Loucy (cell line): ENCODE data around the gene EEF1A2.

ENCODE experiments used
- EZH2phosphoT487 ChIP-seq: fragments of 200-600 bp; IDR thresholded peaks from 2 replicates; pipeline ENCODE4 v1.6.1; 2018; ENCODE audit warnings: antibody characterized with exemption, mild to moderate bottlenecking, moderate library complexity, borderline replicate concordance
- TF ChIP-seq, protein P1 (sequence below): fragments of 200-600 bp; sonication (generic); conservative IDR thresholded peaks from 2 replicates; pipeline ENCODE4 v1.5.1; 2014; ENCODE audit warnings: mild to moderate bottlenecking, antibody characterized with exemption, low read length

DNA sequence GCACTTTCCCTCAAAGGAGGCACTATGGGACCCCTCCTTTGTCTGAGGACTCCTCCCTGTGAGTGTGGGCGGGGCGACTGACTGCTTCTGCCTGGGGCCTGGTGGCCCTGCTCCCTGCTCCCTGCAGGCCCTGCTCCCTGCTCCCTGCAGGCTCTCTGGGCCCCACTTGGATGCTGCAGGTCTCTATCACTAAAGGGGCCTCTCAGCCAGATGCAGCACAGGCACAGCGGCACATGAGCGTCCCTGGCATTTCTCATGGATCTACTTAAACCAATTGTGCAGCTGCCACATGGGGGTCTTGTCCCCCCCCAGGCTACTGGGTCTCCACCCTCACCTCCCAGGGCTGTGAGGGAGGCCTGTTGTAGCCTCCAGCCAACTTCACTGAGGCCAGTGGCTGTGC lies 7.8 kb downstream of the EEF1A2 start:
- TF ChIP-seq, protein P1, sequence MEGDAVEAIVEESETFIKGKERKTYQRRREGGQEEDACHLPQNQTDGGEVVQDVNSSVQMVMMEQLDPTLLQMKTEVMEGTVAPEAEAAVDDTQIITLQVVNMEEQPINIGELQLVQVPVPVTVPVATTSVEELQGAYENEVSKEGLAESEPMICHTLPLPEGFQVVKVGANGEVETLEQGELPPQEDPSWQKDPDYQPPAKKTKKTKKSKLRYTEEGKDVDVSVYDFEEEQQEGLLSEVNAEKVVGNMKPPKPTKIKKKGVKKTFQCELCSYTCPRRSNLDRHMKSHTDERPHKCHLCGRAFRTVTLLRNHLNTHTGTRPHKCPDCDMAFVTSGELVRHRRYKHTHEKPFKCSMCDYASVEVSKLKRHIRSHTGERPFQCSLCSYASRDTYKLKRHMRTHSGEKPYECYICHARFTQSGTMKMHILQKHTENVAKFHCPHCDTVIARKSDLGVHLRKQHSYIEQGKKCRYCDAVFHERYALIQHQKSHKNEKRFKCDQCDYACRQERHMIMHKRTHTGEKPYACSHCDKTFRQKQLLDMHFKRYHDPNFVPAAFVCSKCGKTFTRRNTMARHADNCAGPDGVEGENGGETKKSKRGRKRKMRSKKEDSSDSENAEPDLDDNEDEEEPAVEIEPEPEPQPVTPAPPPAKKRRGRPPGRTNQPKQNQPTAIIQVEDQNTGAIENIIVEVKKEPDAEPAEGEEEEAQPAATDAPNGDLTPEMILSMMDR = no peak
- no peak for TF ChIP-seq EZH2phosphoT487
